Esophagus muscularis mucosa (tissue), 4 donors: ENCODE data around the gene LIN7C.

Experiments used
- EP300 ChIP-seq: sonication (generic); formaldehyde crosslinking; IDR thresholded peaks from one replicate; pipeline ENCODE4 v1.6.1; 2017; ENCODE audit warnings: antibody characterized with exemption
- POLR2A ChIP-seq: fragments of 450-650 bp; IDR thresholded peaks from one replicate; pipeline ENCODE4 v1.6.1; 2017; ENCODE audit warnings: antibody characterized with exemption, moderate library complexity, mild to moderate bottlenecking, low read depth
- POLR2AphosphoS5 ChIP-seq, 2 donors: sonication (generic); formaldehyde crosslinking; IDR thresholded peaks; one replicate each; pipeline ENCODE4 v1.6.1; 2017; ENCODE audit warnings: antibody characterized with exemption in 2 of 2
- TF ChIP-seq, protein P1 (sequence below), 3 experiments: fragments of 200-600 bp in 2 of 3; fragments of 450-650 bp in 1 of 3; sonication (generic) in 2 of 3; IDR thresholded peaks; one replicate each; pipeline ENCODE4 v1.5.1; 2017 to 2019; ENCODE audit warnings: antibody characterized with exemption in 3 of 3, mild to moderate bottlenecking in 2 of 3, moderate library complexity in 1 of 3

GRCh38 chr11:27514558-27514957 is 8.0 kb upstream of the LIN7C start:
- TF ChIP-seq, protein P1, sequence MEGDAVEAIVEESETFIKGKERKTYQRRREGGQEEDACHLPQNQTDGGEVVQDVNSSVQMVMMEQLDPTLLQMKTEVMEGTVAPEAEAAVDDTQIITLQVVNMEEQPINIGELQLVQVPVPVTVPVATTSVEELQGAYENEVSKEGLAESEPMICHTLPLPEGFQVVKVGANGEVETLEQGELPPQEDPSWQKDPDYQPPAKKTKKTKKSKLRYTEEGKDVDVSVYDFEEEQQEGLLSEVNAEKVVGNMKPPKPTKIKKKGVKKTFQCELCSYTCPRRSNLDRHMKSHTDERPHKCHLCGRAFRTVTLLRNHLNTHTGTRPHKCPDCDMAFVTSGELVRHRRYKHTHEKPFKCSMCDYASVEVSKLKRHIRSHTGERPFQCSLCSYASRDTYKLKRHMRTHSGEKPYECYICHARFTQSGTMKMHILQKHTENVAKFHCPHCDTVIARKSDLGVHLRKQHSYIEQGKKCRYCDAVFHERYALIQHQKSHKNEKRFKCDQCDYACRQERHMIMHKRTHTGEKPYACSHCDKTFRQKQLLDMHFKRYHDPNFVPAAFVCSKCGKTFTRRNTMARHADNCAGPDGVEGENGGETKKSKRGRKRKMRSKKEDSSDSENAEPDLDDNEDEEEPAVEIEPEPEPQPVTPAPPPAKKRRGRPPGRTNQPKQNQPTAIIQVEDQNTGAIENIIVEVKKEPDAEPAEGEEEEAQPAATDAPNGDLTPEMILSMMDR (IDR thresholded peaks at IDR 0.05): no peak
- TF ChIP-seq EP300: no peak
- TF ChIP-seq POLR2AphosphoS5 (IDR thresholded peaks at IDR 0.05): no peak
- TF ChIP-seq POLR2A: no peak
